Stimulated activated CD8-positive, alpha-beta memory T cell treated with anti-CD3 and anti-CD28 coated beads, Interleukin-12 subunit alpha, Interleukin-12 subunit beta, amount 100 ng/mL, for 4 hours (primary cell): ENCODE results near the gene ASB13.

Experiments
- DNase-seq: peaks from one replicate; pipeline ENCODE4 v3.0.0-alpha.2; 2020; ENCODE audit warnings: low read depth

Gene ASB13

GRCh38 chr10:5669604-5670003, 3.2 kb upstream of the ASB13 start:
- no peak for DNase-seq

- no peak for DNase-seq
These were observed 2.0 kb upstream of the ASB13 start for GRCh38 chr10:5668429-5668828.

GRCh38 chr10:5666841-5667630, 641 bp upstream of the ASB13 start:
- no peak for DNase-seq

- DNase-seq: no peak
These were observed 905 bp downstream of the ASB13 start for GRCh38 chr10:5665373-5666007.

GRCh38 chr10:5663692-5664427, 2.5 kb downstream of the ASB13 start:
- no peak for DNase-seq

- DNase-seq: no peak
These were observed 3.5 kb downstream of the ASB13 start for GRCh38 chr10:5662708-5663579.

GRCh38 chr10:5661043-5661442, 5.4 kb downstream of the ASB13 start:
- no peak for DNase-seq

- DNase-seq: no peak
These were observed 6.5 kb downstream of the ASB13 start for GRCh38 chr10:5659702-5660528.

GRCh38 chr10:5658871-5659618, 7.3 kb downstream of the ASB13 start:
- DNase-seq: no peak

GRCh38 chr10:5656737-5657579, 9.4 kb downstream of the ASB13 start:
- DNase-seq: no peak

GRCh38 chr10:5655121-5655520, 11.3 kb downstream of the ASB13 start:
- DNase-seq: no peak

- DNase-seq: no peak
These were observed 12.1 kb downstream of the ASB13 start for GRCh38 chr10:5654218-5654755.

- no peak for DNase-seq
These were observed 13.6 kb downstream of the ASB13 start for GRCh38 chr10:5652746-5653145.

GRCh38 chr10:5651388-5651764, 15.0 kb downstream of the ASB13 start:
- no peak for DNase-seq

GRCh38 chr10:5650664-5651387, 15.6 kb downstream of the ASB13 start:
- no peak for DNase-seq

GRCh38 chr10:5649746-5650145, 16.6 kb downstream of the ASB13 start:
- no peak for DNase-seq

- no peak for DNase-seq
These were observed 17.6 kb downstream of the ASB13 start for GRCh38 chr10:5648494-5649457.
